Thyroid gland (tissue), 4 donors: Measurements from ENCODE around the gene ERCC6L. TPM values are rescaled to one million over a fixed set of nuclear protein-coding genes. Genes with fewer than 3 reads are reported as not detected.

Experiments used
- DNase-seq, 2 donors: peaks; one replicate each; pipeline ENCODE4 v3.0.0-alpha.2; 2019
- H3K27ac ChIP-seq, 3 donors: fragments of 200-600 bp; sonication (generic); 1 replicate in 2 of 3; 2 replicates in 1 of 3; pipeline ENCODE4 v1.5.1; 2016 to 2019; ENCODE audit warnings: mild to moderate bottlenecking in 1 of 3, moderate library complexity in 1 of 3
- H3K27me3 ChIP-seq: fragments of 200-600 bp; sonication (generic); one replicate; pipeline ENCODE4 v1.5.1; 2019
- H3K36me3 ChIP-seq, 2 donors: fragments of 200-600 bp; sonication (generic); one replicate each; pipeline ENCODE4 v1.5.1; 2016 to 2019
- H3K4me1 ChIP-seq, 2 donors: fragments of 200-600 bp; sonication (generic); one replicate each; pipeline ENCODE4 v1.5.1; 2017 to 2019
- H3K4me3 ChIP-seq, 3 donors: fragments of 200-600 bp; sonication (generic); replicated peaks in 1 of 3; 1 replicate in 2 of 3; 2 replicates in 1 of 3; pipeline ENCODE4 v1.5.1; 2016; ENCODE audit warnings: mild to moderate bottlenecking in 1 of 3
- H3K9me3 ChIP-seq: fragments of 200-600 bp; sonication (generic); one replicate; pipeline ENCODE4 v1.5.1; 2017
- CTCF ChIP-seq, 6 experiments: fragments of 200-600 bp in 3 of 6; fragments of 450-650 bp in 3 of 6; sonication (generic) in 3 of 6; IDR thresholded peaks; one replicate each; pipeline ENCODE4 v1.5.1; 2016 to 2019; ENCODE audit warnings: antibody characterized with exemption in 6 of 6, mild to moderate bottlenecking in 2 of 6, inconsistent platforms in 1 of 6, moderate library complexity in 1 of 6
- POLR2A ChIP-seq, 2 donors: fragments of 450-650 bp; IDR thresholded peaks; one replicate each; pipeline ENCODE4 v1.6.1; 2017; ENCODE audit warnings: antibody characterized with exemption in 2 of 2, mild to moderate bottlenecking in 2 of 2, moderate library complexity in 1 of 2
- WGBS, 2 donors: methylation state at CpG; one replicate each; pipeline ENCODE4 v1.1.5; 2017; 5-methylcytosine and 5-hydroxymethylcytosine counted together
- intact Hi-C: fragments of 100-400 bp; cut with DNase I; formaldehyde crosslinking; loops from one replicate; pipeline ENCODE4 v1.15.1; 2023
- total RNA-seq, 4 donors: library from RNA; depleted of rRNA; stranded (reverse); fragments of >200 nt; gene quantifications; one replicate each; pipeline ENCODE4 v1.2.3, GENCODE V29; 2016

The ERCC6L gene
- total RNA-seq, 4 donors from 2014 or later = 0.13 TPM; not detected in 3

- WGBS, 2 donors = 95 to 97% methylated on average over 5 to 6 of the region's 6 CpGs
- TF ChIP-seq CTCF (IDR thresholded peaks at IDR 0.05) (no peak), POLR2A (IDR thresholded peaks at IDR 0.05) (no peak)
- no peak overlapping the region for H3K27ac ChIP-seq
- intact Hi-C loops = loop anchor here (10.0 kb wide), 1 partner anchor 269 kb away; no protein-coding TSS in a partner anchor
- peaks cover 3 to 16% of the 10 kb centered on the region in 2 donors for H3K4me1 ChIP-seq
- H3K27me3 ChIP-seq = no peaks in the 10 kb centered on the region
- H3K4me3 ChIP-seq = no peak overlapping the region
- H3K36me3 ChIP-seq = peaks cover 59 to 61% of the 10 kb centered on the region in 2 donors
- no peak for DNase-seq
- no peaks in the 10 kb centered on the region for H3K9me3 ChIP-seq
Observed at GRCh38 chrX:72273718-72274117, 34.9 kb upstream of the ERCC6L start.

- no peaks in the 10 kb centered on the region for H3K9me3 ChIP-seq
- no peak overlapping the region for H3K4me3 ChIP-seq
- TF ChIP-seq CTCF (IDR thresholded peaks at IDR 0.05) = no peak
- no peak for TF ChIP-seq POLR2A (IDR thresholded peaks at IDR 0.05)
- no peak overlapping the region for H3K27ac ChIP-seq
- WGBS, 2 donors = 89 to 94% methylated on average over 3 of the region's 3 CpGs
- peaks cover 65 to 69% of the 10 kb centered on the region in 2 donors for H3K36me3 ChIP-seq
- H3K27me3 ChIP-seq = no peaks in the 10 kb centered on the region
- no peak for DNase-seq
- H3K4me1 ChIP-seq = peaks cover 3 to 16% of the 10 kb centered on the region in 2 donors
- intact Hi-C loops = loop anchor here (10.0 kb wide), 1 partner anchor 268 kb away; no protein-coding TSS in a partner anchor
Observed at GRCh38 chrX:72272868-72273267, 34.0 kb upstream of the ERCC6L start.

GRCh38 chrX:72271812-72272211 lies 33.0 kb upstream of the ERCC6L start:
- TF ChIP-seq POLR2A (IDR thresholded peaks at IDR 0.05) (no peak), CTCF (IDR thresholded peaks at IDR 0.05) (no peak)
- Histone ChIP-seq H3K9me3 (no peaks in the 10 kb centered on the region), H3K27ac (no peak overlapping the region), H3K4me3 (no peak overlapping the region), H3K27me3 (no peaks in the 10 kb centered on the region), H3K36me3 (peaks cover 67 to 72% of the 10 kb centered on the region in 2 donors), H3K4me1 (peaks cover 3 to 16% of the 10 kb centered on the region in 2 donors)
- intact Hi-C loops = loop anchor here (10.0 kb wide), 1 partner anchor 267 kb away; no protein-coding TSS in a partner anchor
- no peak for DNase-seq
- 72 to 89% methylated on average over 2 to 3 of the region's 3 CpGs for WGBS, 2 donors

GRCh38 chrX:72271091-72271788 lies 32.4 kb upstream of the ERCC6L start:
- no peak for DNase-seq
- Histone ChIP-seq H3K4me1 (peaks cover 3 to 15% of the 10 kb centered on the region in 2 donors), H3K27ac (no peak overlapping the region), H3K4me3 (no peak overlapping the region), H3K9me3 (no peaks in the 10 kb centered on the region), H3K36me3 (peaks cover 67 to 72% of the 10 kb centered on the region in 2 donors), H3K27me3 (no peaks in the 10 kb centered on the region)
- WGBS, 2 donors = 76 to 89% methylated on average over 3 of the region's 3 CpGs
- TF ChIP-seq POLR2A (IDR thresholded peaks at IDR 0.05) (no peak), CTCF (IDR thresholded peaks at IDR 0.05) (no peak)
- intact Hi-C loops = loop anchor here (10.0 kb wide), 1 partner anchor 266 kb away; no protein-coding TSS in a partner anchor

GRCh38 chrX:72270316-72270866 lies 31.6 kb upstream of the ERCC6L start:
- no peaks in the 10 kb centered on the region for H3K27me3 ChIP-seq
- H3K4me1 ChIP-seq = peaks cover 0 to 6% of the 10 kb centered on the region in 2 donors
- H3K9me3 ChIP-seq = no peaks in the 10 kb centered on the region
- whole genome bisulfite sequencing, 2 donors = 92 to 98% methylated on average over 5 of the region's 5 CpGs
- peaks cover 67 to 72% of the 10 kb centered on the region in 2 donors for H3K36me3 ChIP-seq
- no peak overlapping the region for H3K4me3 ChIP-seq
- intact Hi-C loops = loop anchor here (10.0 kb wide), 1 partner anchor 266 kb away; no protein-coding TSS in a partner anchor
- TF ChIP-seq POLR2A (IDR thresholded peaks at IDR 0.05) = no peak
- no peak overlapping the region for H3K27ac ChIP-seq
- no peak for DNase-seq
